GM20000 (cell line): ENCODE measurements around the gene TEX38.

Source experiments
- DNase-seq: peaks from one replicate; pipeline ENCODE4 v3.0.0; 2012; ENCODE audit warnings: low spot score
- TF ChIP-seq, protein P1 (sequence below): IDR thresholded peaks from 2 replicates; pipeline ENCODE4 v1.5.1; 2012; ENCODE audit warnings: mild to moderate bottlenecking, control low read depth; ENCODE audit errors: extremely low read depth, missing control alignments

Gene TEX38

DNA sequence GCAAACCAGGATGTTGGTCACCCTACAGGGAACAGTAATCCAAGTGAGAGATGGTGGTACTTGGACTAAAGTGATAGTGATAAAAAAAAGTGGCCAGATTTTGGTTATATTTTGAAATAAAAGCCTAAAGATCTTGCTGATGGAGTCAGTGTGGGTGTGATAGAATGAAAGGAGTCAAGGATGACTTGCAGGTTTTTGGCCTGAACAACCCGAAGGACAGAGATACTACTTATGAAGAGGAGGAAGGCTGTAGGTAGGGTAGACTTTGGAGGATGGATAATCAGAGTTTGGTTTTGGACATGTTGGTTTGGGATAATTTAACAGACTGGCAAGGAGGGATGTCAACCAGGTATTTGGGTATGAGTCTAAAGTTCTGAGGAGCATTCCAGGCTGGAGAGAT lies 1.5 kb upstream of the TEX38 start:
- DNase-seq, result no peak
- TF ChIP-seq, protein P1, sequence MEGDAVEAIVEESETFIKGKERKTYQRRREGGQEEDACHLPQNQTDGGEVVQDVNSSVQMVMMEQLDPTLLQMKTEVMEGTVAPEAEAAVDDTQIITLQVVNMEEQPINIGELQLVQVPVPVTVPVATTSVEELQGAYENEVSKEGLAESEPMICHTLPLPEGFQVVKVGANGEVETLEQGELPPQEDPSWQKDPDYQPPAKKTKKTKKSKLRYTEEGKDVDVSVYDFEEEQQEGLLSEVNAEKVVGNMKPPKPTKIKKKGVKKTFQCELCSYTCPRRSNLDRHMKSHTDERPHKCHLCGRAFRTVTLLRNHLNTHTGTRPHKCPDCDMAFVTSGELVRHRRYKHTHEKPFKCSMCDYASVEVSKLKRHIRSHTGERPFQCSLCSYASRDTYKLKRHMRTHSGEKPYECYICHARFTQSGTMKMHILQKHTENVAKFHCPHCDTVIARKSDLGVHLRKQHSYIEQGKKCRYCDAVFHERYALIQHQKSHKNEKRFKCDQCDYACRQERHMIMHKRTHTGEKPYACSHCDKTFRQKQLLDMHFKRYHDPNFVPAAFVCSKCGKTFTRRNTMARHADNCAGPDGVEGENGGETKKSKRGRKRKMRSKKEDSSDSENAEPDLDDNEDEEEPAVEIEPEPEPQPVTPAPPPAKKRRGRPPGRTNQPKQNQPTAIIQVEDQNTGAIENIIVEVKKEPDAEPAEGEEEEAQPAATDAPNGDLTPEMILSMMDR, result no peak

DNA sequence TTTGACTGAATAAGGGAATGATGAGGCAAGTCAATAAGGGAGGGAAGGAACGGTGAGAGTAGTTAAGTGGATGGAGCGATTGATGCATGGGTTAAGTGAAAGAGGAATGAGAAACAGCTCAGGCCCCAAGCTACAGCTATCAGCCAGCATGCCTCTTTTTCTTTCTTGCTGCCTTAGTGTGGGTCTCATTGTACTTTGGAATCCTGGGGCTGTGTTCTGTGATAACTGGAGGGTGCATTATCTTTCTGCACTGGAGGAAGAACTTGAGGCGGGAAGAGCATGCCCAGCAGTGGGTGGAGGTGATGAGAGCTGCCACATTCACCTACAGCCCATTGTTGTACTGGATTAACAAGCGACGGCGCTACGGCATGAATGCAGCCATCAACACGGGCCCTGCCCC lies 1.0 kb downstream of the TEX38 start:
- TF ChIP-seq, protein P1, result no peak
- no peak for DNase-seq

DNA sequence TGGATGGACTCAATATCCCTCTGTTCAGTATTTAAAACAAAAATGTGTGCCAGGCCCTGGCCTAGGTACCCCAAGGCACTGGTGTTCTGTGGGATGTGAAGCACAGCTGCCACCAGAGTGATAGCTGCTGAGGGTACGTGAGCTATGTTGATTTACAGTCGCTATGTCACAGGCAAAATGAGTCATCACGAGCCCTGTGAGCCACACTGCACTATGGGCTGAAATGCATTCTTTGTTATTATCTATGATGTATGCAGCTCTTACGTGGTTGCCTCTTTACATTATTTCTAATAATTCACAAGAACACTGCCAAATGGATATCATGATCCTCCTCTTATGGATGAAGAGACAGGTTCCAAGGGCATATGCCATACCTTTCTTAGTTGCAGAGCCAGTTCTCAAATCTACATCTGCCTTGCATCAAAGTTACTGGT lies 2.1 kb downstream of the TEX38 start:
- TF ChIP-seq, protein P1, result no peak
- no peak for DNase-seq

DNA sequence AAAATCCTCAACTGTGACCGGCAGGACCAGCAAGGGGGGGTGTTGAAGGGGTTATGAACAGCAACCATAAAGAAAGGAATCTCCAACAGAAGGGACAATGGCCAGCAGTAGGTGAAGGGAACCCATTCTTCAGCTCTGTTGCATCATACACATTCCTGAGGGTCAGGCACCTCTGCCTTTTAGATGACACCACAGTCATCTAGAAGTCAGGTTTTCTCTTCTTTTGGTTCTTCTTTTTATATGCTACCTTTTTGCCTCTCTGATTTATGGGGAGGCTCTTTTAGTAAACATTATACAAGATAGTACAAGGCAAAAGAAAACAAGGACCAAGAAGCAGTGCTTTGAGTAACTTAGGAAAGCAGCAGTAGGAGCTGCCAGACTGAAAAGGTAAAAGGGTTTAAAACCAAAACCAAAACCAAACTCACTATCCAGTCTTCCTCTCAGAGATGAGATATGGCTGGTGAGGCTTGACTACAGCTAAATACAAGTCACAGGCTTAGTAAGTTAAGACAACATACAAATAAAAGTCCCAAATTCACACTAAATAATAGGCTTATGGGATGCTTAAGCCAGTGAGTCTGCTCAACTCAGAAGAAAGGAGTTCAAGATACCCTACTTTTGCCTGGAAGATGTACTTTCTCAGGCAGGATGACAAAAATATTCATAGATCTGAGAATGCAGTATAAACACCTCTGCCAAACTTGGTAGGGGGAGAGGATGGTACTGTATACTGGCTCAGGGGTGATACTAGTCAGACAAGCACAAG lies 4.1 kb downstream of the TEX38 start:
- peak; percentile 48 for DNase-seq
- TF ChIP-seq, protein P1, result no peak

DNA sequence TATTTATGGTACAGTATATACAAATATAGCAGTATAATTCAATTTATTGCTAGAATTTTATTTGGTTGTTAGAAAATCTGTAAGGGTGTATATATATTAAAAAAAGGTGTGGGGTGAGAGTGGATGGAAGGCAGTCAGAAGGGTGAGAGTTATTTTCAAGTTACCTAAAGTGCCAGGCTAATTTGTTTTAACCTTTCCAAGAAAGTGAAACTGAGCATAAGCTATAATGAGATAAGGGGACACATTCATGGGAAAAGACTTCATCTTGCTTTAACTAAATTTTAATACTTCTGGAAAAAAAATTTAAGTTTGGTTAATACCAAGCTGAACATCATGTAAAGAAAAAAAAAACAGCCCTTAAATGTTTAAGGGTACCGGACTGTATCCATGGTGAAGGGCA lies 4.9 kb downstream of the TEX38 start:
- TF ChIP-seq, protein P1, result no peak
- no peak for DNase-seq

DNA sequence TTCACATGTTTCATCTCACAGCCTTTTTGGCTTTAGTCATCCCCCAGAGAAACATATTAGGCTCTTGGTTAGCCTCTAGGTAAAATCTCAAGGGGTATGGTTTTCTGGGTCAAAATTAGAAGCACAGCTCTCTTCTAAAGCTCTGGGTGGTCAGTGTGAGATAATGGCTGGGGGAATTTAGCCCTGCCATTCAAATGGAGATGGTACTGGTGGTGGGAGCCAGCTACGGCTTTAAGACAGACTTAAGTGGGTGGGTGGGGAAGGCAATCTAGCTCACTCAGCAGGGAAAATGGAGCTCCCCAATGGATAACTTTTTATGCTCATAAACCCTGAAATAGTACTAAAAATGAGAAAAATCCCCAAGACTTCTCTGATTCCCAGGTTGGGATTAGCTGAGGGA lies 5.7 kb downstream of the TEX38 start:
- no peak for DNase-seq
- TF ChIP-seq, protein P1, result no peak

DNA sequence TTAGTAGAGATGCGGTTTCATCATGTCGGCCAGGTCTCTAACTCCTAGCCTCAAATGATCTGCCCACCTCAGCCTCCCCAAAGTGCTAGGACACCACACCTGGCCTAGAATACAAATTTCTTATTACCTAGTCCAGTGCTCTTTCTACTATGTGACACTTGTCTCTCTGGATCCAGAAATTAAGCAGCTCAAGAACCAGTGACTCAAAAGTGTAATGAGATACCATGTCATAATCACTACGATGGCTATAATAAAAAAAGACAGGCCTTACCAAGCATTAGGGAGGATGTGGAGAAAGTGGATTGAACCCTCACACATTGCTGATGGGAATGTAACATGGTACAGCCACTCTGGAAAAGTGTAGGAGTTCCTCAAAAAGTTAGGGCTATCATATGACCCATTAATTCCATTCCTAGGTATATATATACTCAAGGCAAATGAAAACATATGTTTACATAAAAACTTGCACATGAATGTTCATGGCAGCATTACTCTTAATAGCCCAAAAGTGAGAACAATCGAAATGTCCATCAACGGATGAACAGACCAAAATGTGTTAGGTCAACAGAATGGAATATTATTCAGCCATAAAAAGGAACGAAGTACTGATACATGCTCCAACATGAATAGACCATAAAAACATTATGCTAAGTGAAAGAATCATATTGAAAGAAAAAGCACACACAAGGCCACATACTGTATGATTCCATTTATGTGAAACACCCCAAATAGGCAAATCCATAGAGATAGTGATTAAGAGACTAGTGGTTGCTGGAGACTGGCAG lies 8.3 kb downstream of the TEX38 start:
- TF ChIP-seq, protein P1, result no peak
- DNase-seq, result no peak
